Measurements from ENCODE around the gene DIAPH2.
A peak's percentile ranks its signal among the peaks of the same experiment; 100 is the strongest.

The DIAPH2 gene

DNA sequence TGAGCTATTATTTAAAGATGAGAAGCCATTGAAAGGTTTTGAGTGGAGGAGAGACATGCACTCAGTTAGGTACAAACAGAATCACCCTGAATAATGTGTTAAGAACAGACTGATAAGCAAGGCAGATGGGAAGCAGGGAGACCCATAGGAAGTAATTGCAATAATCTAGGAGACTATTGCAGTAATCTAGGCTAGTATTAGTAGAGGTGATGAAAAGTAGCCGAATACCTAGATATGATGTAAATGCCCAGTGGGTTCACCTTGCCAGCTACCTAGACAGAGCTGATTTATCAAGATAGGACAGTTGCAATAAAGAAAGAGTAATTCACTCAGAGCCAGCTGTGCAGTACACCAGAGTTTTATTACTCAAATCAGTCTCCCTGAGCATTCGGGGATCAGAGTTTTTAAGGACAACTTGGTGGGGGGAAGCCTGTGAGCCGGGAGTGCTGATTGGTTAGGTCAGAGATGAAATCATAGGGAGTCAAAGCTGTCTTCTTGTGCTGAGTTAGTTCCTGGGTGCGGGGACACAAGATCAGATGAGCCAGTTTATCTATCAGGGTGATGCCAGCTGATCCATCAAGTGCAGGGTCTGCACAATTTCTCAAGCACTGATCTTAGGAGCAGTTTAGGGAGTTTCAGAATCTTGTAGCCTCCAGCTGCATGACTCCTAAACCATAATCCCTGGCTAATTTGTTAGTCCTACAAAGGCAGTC lies 626.6 kb downstream of the DIAPH2 start:
- DNase-seq: no peak

- DNase-seq: no peak
Measured at GRCh38 chrX:97314345-97314744, 629.7 kb downstream of the DIAPH2 start.

DNA sequence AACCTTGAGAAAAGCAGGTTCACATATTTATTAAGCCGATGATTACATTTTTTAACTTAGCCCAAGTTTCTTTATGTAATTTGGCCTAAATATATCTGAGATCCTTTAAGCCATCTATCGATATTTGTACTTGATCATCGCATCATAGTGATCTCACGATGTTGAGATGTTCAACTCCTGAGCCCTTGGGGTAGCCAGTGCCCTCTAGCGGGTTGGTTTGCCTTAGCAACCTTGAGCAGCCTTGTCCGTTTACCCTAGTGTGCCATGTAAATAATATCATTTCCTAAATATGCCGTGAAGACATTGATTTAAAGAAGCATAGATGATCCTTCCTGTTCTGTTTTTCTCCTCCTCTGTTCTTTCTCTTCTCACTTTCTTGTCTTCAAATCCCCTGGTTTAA lies 631.3 kb downstream of the DIAPH2 start:
- DNase-seq: no peak

DNA sequence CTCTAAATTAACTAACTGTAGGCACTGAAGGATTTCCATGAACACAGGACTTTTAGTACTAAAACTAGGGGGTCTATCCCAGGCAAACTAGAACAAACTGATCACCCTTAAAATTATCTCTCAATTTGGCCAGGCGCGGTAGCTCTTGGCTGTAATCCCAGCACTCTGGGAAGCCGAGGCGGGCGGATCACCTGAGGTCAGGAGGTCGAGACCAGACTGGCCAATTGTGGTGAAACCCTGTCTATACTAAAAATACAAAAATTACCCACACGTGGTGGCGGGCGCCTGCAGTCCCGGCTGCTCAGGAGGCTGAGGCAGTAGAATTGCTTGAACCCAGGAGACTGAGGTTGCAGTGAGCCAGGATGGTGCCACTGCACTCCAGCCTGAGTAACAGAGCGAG lies 635.7 kb downstream of the DIAPH2 start:
- DNase-seq: no peak

GRCh38 chrX:97322401-97322800 lies 637.8 kb downstream of the DIAPH2 start:
- peak; percentile 16 for DNase-seq

DNA sequence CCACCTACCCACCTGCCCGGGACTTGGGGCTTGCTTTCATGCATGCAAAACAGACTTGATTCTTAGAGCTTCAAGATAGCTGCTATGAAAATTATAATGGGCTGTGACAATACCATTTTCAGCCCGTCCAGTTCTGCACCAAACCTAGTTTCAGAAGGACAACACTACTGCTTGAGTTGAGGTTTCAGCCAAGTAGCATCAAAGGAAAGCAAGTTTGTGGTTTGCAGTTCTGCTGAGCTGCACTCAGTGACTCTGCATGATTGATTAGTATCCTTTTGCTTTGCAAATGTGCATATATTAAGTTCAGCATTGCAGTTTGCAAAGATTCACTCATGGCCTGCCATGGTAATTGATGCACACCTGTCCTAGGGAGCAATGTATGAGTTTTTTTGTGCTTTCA lies 641.8 kb downstream of the DIAPH2 start:
- DNase-seq: no peak

DNA sequence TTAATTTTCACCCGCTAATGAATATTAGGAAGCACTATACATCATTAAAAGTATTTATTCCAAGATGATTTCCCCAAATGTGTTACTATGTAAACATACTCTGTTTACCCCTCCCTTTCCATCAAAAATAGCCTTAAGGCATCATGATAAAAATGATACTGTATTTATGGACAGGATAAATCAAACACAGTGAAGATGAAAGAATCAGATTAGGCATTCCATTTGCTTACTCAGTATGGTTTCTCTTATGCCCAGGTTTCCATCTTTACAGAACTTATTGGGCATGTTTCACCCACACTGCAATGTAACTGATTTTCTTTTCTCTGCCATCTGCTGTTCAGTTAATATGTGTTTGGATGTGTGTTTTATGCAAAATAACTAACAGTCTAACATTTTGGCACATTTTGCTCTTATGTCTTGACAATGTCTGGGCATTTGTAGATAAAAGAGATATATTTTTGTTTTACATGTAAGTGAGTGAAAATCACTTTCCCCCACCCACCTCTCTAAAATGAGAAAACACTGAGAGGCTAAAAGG lies 644.3 kb downstream of the DIAPH2 start:
- no peak for DNase-seq

DNA sequence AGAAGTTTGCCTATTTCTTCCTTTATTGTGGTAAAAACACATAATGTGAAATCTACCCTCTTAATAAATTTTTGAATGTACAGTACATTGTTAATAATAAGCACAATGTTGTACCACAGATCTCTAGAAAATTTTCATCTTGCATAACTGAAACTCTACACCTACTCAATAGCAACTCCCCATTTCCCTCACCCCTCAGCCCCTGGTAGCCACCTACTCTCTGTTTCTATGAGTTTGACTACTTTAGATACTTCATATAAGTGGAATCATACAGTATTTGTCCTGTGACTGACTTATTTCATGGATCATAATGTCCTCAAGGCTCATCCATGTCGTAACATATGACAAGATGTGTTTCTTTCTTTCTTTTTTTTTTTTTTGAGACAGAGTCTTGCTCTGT lies 645.5 kb downstream of the DIAPH2 start:
- no peak for DNase-seq

DNA sequence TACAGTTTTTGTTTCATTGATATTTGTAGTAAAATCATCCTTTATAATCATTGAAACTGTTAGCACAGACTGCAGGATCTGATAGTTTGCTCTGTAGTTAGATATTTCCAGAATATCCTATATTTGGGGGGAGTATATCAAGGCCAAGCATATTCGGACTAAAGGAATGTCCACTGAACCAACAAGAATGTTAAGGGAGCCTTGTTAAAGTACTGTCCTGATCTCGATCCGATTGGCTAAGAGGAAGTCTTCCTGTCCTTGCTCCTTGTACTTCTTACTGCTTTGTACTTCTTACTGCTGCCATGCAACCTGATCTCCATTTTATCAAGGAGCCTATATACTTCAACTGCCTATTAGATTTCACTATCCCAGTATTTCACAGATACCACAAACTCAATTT lies 648.3 kb downstream of the DIAPH2 start:
- peak; percentile 37 for DNase-seq

DNA sequence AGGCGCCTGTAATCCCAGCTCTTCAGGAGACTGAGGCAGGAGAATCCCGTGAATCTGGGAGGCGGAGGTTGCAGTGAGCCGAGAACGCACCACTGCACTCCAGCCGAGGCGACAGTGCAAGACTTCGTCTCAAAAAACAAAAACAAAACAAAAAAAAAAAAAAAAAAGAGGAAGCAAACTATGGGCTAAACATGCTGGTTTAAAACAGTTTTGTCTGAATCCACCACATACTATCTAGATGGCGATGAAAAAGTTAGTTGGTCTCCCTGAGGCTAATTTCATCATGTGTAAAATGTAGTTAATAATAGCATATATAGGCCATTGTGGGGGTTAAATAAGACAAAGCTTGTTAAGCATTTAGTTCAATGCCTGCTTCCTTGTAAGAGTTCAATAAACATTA lies 650.2 kb downstream of the DIAPH2 start:
- no peak for DNase-seq

GRCh38 chrX:97344724-97345123 lies 660.1 kb downstream of the DIAPH2 start:
- no peak for DNase-seq

GRCh38 chrX:97358941-97359340 lies 674.3 kb downstream of the DIAPH2 start:
- no peak for DNase-seq

- no peak for DNase-seq
Measured at GRCh38 chrX:97363843-97364242, 679.2 kb downstream of the DIAPH2 start.

DNA sequence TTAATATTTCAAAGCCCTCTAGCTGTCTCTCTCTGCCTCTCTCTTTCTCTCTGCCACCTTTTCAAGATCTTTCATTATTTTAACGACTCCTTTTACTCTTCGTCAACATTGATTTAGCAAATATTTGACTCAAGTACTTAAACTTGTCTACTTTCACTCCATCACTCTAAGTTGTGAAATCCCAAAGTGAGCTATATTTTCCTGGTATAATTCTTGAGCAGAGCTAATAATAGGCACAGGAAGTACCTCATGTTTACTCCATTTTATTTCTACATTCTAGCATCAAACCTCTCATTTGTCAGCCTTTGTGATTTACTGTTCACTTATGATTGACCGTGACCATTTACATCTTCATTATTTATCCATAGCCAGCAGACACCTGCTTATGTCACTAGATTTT lies 681.6 kb downstream of the DIAPH2 start:
- no peak for DNase-seq

DNA sequence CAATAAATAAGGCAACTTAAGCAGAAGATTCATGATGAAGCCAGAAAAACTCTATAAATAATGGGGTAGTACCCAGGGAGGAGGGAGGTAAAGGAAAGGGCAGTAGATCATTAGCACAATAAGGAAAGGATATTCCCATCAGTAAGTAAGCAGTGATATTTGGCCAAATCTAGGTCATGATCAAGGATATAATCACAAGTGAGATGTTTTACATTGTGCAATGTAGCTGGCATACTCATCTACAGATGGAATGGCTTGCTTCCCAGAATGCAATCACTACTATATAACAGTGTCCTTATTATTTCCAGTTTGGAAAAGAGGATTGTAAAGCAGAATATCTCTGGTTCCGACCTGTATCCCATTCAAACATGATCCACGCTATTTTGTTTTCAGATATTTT lies 682.5 kb downstream of the DIAPH2 start:
- no peak for DNase-seq

DNA sequence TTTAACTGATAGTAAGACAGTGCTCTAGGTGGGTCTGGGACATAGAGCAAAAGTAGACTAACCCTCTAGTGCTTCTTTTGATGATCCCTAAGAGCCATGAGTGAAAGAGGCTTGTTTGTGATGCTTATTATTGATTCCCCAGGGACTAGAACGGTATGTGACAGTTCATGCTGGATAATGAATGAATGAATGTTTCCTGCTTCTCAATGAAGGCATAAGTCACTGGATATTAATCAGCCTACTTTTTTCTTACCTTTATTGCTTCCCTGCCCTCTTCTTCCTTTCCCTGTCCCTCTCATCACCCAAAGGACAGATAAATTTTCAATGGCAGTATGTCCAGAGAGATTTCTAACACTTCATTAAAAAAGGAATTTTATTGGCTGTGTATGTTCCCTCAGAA lies 685.3 kb downstream of the DIAPH2 start:
- DNase-seq: no peak

- DNase-seq: no peak
Measured at GRCh38 chrX:97372001-97372766, 687.5 kb downstream of the DIAPH2 start.

- DNase-seq: no peak
Measured at GRCh38 chrX:97374266-97374665, 689.6 kb downstream of the DIAPH2 start.

DNA sequence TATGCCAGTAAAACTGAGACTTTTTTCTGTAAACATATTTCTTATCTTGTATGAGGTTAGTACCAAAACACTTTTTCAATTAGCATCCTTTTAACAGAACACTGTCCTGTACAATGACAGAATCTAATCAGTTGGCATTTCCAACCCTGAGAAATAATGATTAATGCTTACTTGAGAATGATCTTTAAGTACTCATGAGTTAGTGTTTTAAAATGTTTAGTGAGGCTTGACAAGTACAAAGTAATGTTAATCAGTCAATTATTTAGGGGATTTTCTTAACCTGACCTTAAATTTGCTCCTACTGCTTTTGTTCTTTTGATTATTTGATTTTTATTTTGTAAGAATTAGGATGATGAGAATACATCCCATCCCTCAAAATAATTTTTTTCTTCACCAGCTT lies 695.6 kb downstream of the DIAPH2 start:
- no peak for DNase-seq

- DNase-seq: no peak
Measured at GRCh38 chrX:97384685-97385084, 700.0 kb downstream of the DIAPH2 start.

- DNase-seq: no peak
Measured at GRCh38 chrX:97387004-97387403, 702.4 kb downstream of the DIAPH2 start.

- DNase-seq: peak; percentile 72
Measured at GRCh38 chrX:97389761-97390192, 705.1 kb downstream of the DIAPH2 start.

DNA sequence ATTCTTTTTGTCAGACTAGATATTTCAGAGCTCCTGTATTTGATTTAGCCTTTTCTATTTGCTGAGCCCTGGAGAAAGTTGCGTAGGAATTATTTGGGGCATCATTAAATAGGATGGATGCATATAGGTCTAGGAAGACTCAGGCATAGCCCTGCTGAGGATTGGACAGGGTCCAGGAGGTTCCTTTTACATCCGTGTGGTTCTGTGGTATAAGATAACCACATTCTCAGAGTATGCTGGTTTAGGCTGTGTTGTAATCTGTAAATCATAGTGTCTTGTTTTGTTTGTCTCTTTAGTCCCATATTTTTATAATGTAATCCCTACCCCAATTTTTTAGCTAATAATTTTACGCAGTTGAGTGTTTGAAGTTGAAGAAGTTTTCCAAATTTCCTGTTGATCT lies 712.7 kb downstream of the DIAPH2 start:
- DNase-seq: peak; percentile 30

- peak; percentile 7 for DNase-seq
Measured at GRCh38 chrX:97398030-97398551, 713.4 kb downstream of the DIAPH2 start.
